ENCODE data around the gene USP14.

Gene USP14

DNA sequence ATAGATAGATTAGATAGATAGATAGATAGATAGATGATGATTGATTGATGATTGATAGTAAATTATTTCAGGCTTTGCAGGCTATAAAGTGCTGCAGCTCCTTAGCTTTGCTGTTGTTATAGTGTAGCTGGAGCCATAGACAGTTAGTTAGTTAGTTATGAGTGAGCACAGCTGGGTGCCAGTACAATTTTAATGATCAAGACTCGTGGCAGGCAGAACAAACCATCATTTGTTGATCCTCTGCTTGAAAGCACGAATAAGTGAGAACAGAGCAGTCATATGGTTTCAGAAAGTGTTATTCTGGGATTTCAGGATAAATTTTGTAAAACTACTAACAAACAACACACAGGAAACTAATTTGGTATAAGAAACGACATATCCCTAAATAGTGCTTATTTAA lies 55.6 kb downstream of the USP14 start:
- Histone ChIP-seq H3K9me3 (ENCODE audit: control insufficient read depth, insufficient read depth, low read depth, low read length) (no peaks in the 10 kb centered on the region), H3K4me1 (ENCODE audit: control insufficient read depth, insufficient read depth, low read length) (no peaks in the 10 kb centered on the region), H3K4me3 (ENCODE audit: low read depth, low read length) (no peak overlapping the region), H3K36me3 (ENCODE audit: control insufficient read depth in 2 of 2, insufficient read depth in 1 of 2, low read length in 2 of 2) (peaks cover 56 to 94% of the 10 kb centered on the region in 2 experiments), H3K27ac (ENCODE audit: extremely low read depth, low read depth, low read length) (no peak overlapping the region)
- CTCF ChIA-PET: no interaction called here
- POLR2A ChIA-PET: no interaction called here
- TF ChIP-seq ZSCAN30 (tag by site-specific recombination; IDR thresholded peaks at IDR 0.05): no peak
- TF ChIP-seq ZIC2 (tag by site-specific recombination; IDR thresholded peaks at IDR 0.05): no peak
- no peak for TF ChIP-seq ZFHX2 (tag by site-specific recombination; conservative IDR thresholded peaks at IDR 0.05)
- no peak for TF ChIP-seq ZNF629 (tag by site-specific recombination; IDR thresholded peaks at IDR 0.05)
- no peak for TF ChIP-seq EGR2 (tag by site-specific recombination; IDR thresholded peaks at IDR 0.05; ENCODE audit: low read depth)
- TF ChIP-seq, protein P1, sequence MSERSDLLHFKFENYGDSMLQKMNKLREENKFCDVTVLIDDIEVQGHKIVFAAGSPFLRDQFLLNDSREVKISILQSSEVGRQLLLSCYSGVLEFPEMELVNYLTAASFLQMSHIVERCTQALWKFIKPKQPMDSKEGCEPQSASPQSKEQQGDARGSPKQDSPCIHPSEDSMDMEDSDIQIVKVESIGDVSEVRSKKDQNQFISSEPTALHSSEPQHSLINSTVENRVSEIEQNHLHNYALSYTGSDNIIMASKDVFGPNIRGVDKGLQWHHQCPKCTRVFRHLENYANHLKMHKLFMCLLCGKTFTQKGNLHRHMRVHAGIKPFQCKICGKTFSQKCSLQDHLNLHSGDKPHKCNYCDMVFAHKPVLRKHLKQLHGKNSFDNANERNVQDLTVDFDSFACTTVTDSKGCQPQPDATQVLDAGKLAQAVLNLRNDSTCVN (tag by site-specific recombination; optimal IDR thresholded peaks at IDR 0.05): no peak
- TF ChIP-seq ZSCAN5A (tag by site-specific recombination; IDR thresholded peaks at IDR 0.05): no peak
- TF ChIP-seq, protein P2, sequence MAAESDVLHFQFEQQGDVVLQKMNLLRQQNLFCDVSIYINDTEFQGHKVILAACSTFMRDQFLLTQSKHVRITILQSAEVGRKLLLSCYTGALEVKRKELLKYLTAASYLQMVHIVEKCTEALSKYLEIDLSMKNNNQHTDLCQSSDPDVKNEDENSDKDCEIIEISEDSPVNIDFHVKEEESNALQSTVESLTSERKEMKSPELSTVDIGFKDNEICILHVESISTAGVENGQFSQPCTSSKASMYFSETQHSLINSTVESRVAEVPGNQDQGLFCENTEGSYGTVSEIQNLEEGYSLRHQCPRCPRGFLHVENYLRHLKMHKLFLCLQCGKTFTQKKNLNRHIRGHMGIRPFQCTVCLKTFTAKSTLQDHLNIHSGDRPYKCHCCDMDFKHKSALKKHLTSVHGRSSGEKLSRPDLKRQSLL (tag by site-specific recombination; IDR thresholded peaks at IDR 0.05): no peak
- TF ChIP-seq ZNF610 (tag by site-specific recombination; IDR thresholded peaks at IDR 0.05; ENCODE audit: borderline replicate concordance): no peak
- TF ChIP-seq ZNF169 (tag by site-specific recombination; IDR thresholded peaks at IDR 0.05): no peak
- TF ChIP-seq ZNF423 (tag by site-specific recombination; IDR thresholded peaks at IDR 0.05): no peak
- TF ChIP-seq ZNF10 (tag by site-specific recombination; IDR thresholded peaks at IDR 0.05): no peak
- TF ChIP-seq ZNF324 (tag by site-specific recombination; IDR thresholded peaks at IDR 0.05): no peak
- TF ChIP-seq, protein P3, sequence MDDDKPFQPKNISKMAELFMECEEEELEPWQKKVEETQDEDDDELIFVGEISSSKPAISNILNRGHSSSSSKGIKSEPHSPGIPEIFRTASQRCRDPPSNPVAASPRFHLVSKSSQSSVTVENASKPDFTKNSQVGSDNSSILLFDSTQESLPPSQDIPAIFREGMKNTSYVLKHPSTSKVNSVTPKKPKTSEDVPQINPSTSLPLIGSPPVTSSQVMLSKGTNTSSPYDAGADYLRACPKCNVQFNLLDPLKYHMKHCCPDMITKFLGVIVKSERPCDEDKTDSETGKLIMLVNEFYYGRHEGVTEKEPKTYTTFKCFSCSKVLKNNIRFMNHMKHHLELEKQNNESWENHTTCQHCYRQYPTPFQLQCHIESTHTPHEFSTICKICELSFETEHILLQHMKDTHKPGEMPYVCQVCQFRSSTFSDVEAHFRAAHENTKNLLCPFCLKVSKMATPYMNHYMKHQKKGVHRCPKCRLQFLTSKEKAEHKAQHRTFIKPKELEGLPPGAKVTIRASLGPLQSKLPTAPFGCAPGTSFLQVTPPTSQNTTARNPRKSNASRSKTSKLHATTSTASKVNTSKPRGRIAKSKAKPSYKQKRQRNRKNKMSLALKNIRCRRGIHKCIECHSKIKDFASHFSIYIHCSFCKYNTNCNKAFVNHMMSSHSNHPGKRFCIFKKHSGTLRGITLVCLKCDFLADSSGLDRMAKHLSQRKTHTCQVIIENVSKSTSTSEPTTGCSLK (tag by site-specific recombination; IDR thresholded peaks at IDR 0.05): no peak
- TF ChIP-seq ZNF24 (tag by site-specific recombination; IDR thresholded peaks at IDR 0.05): no peak
- TF ChIP-seq ZNF664 (tag by site-specific recombination; IDR thresholded peaks at IDR 0.05): no peak

- TF ChIP-seq, protein P4, sequence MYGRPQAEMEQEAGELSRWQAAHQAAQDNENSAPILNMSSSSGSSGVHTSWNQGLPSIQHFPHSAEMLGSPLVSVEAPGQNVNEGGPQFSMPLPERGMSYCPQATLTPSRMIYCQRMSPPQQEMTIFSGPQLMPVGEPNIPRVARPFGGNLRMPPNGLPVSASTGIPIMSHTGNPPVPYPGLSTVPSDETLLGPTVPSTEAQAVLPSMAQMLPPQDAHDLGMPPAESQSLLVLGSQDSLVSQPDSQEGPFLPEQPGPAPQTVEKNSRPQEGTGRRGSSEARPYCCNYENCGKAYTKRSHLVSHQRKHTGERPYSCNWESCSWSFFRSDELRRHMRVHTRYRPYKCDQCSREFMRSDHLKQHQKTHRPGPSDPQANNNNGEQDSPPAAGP (tag by site-specific recombination; IDR thresholded peaks at IDR 0.05): no peak
- TF ChIP-seq ZBTB48 (tag by site-specific recombination; IDR thresholded peaks at IDR 0.05) (no peak), ZNF692 (tag by site-specific recombination; IDR thresholded peaks at IDR 0.05) (no peak), KLF7 (tag by site-specific recombination; IDR thresholded peaks at IDR 0.05; ENCODE audit: borderline replicate concordance) (no peak), ZNF513 (tag by site-specific recombination; IDR thresholded peaks at IDR 0.05) (peak; percentile 70), ZNF37A (tag by site-specific recombination; IDR thresholded peaks at IDR 0.05) (no peak), ZNF391 (tag by site-specific recombination; IDR thresholded peaks at IDR 0.05; ENCODE audit: borderline replicate concordance, low read depth) (no peak)
- Histone ChIP-seq H3K4me1 (ENCODE audit: control insufficient read depth, insufficient read depth, low read length) (no peaks in the 10 kb centered on the region), H3K4me3 (ENCODE audit: low read depth, low read length) (no peak overlapping the region), H3K27ac (ENCODE audit: extremely low read depth, low read depth, low read length) (no peak overlapping the region), H3K36me3 (ENCODE audit: control insufficient read depth in 2 of 2, insufficient read depth in 1 of 2, low read length in 2 of 2) (peaks cover 47 to 80% of the 10 kb centered on the region in 2 experiments), H3K9me3 (ENCODE audit: control insufficient read depth, insufficient read depth, low read depth, low read length) (no peaks in the 10 kb centered on the region)
- POLR2A ChIA-PET: no interaction called here
- CTCF ChIA-PET: interaction anchor here (1.0 kb wide), 1 partner anchor 24 kb away, joined by 3 read pairs; no protein-coding TSS in a partner anchor
These were observed 57.2 kb downstream of the USP14 start for GRCh38 chr18:215448-216010.

Measured in HEK293 (cell line).